Myocyte (in vitro differentiated cells): ENCODE measurements around the gene TTI1. TPM values are rescaled to one million over a fixed set of nuclear protein-coding genes. Genes with fewer than 3 reads are reported as not detected.

Experiments
- DNase-seq: peaks from one replicate; pipeline ENCODE4 v3.0.0-alpha.2; 2012; ENCODE audit warnings: low read depth
- total RNA-seq: library from RNA; depleted of rRNA; stranded (reverse); fragments of >200 nt; gene quantifications from 2 replicates; pipeline ENCODE4 v1.2.3, GENCODE V29; 2014

The TTI1 gene
- total RNA-seq, 1 donor from 2014 or later = 21.8 TPM

GRCh38 chr20:37989601-37990295 is 43.5 kb downstream of the TTI1 start:
- peak; percentile 55 for DNase-seq

- peak; percentile 97 for DNase-seq
Measured at GRCh38 chr20:37988306-37988954, 44.8 kb downstream of the TTI1 start.

GRCh38 chr20:37987602-37988290 is 45.5 kb downstream of the TTI1 start:
- no peak for DNase-seq

- DNase-seq = peak; percentile 100
Measured at GRCh38 chr20:37986873-37987601, 46.2 kb downstream of the TTI1 start.

- DNase-seq = no peak
Measured at GRCh38 chr20:37986044-37986858, 47.0 kb downstream of the TTI1 start.

- DNase-seq = no peak
Measured at GRCh38 chr20:37984018-37984785, 49.1 kb downstream of the TTI1 start.

GRCh38 chr20:37983286-37983685 is 50.0 kb downstream of the TTI1 start:
- no peak for DNase-seq

GRCh38 chr20:37981568-37981967 is 51.7 kb downstream of the TTI1 start:
- no peak for DNase-seq

- no peak for DNase-seq
Measured at GRCh38 chr20:37980876-37981275, 52.4 kb downstream of the TTI1 start.

- no peak for DNase-seq
Measured at GRCh38 chr20:37980383-37980782, 52.9 kb downstream of the TTI1 start.

GRCh38 chr20:37979021-37979985 is 54.0 kb downstream of the TTI1 start:
- no peak for DNase-seq

GRCh38 chr20:37977786-37978185 is 55.5 kb downstream of the TTI1 start:
- DNase-seq = peak; percentile 91

- DNase-seq = no peak
Measured at GRCh38 chr20:37977338-37977737, 55.9 kb downstream of the TTI1 start.

GRCh38 chr20:37976887-37977286 is 56.4 kb downstream of the TTI1 start:
- DNase-seq = no peak

- no peak for DNase-seq
Measured at GRCh38 chr20:37973059-37973910, 60.0 kb downstream of the TTI1 start.

GRCh38 chr20:37972256-37973058 is 60.8 kb downstream of the TTI1 start:
- DNase-seq = no peak

- no peak for DNase-seq
Measured at GRCh38 chr20:37971561-37972127, 61.6 kb downstream of the TTI1 start.
